SKM-1 treated with dmso at 0.1 percent for 144 hours (cell line): ENCODE data around the gene MRPL52.
"Not testable (repeated sequence)": the region's sequence is repeated elsewhere in the genome, so short reads cannot be mapped to it uniquely, and the experiment has no call there.

Experiments used
- DNase-seq: peaks from one replicate; lab custom pipeline; 2025; ENCODE audit not compliant: unreplicated experiment; lab: John Stamatoyannopoulos, UW

The MRPL52 gene

DNA sequence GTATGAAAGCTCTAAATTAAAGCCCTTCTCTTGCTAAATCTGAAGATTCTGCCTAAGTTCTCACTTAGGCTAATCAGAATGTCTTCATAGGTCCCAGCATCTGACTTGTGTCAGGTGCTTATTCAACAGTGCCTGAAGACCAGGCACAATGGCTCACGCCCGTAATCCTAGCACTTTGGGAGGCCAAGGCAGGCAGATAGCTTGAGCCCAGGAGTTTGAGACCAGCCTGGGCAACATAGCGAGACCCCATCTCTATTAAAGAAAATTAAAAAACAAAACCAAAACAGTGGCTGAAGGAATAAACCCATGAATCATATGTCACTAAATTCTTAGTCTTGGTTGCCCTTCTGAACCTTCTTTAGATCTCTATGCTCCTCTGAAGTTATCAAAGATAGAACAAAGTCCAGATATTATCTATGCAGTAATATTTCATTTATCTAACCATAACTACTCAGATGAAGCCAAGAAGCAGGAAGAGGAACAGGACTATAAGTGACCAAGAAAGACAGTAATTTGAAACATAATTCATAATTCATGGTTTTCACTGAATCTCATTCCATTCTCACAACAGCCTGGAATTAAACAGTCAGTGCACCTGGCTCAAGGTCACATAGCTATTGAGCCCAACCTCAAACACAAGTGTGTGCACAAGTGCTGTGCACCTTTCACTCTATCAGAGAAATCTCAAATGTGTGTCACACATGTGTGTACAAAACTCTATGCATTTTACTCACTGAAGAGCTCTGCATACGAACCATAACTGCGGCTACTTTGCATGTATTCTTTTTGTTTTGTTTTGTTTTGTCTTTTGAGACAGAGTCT lies 21.1 kb upstream of the MRPL52 start:
- no peak for DNase-seq

DNA sequence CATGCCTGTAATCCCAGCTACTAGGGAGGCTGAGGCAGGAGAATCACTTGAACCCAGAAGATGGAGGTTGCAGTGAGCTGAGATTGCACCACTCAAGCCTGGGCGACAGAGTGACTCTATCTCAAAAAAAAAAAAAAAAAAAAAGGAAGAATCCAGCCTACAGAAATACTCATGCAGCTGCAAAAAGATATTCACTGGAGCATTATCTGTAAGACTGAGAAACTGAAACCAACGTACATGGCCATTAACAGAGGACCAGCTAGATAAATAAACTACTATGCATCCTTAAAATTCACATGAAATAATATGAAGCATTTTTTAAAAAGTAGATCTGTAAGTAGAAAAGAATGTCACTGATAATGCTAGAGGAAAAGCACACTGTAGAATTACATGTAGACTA lies 18.0 kb upstream of the MRPL52 start:
- DNase-seq = no peak

DNA sequence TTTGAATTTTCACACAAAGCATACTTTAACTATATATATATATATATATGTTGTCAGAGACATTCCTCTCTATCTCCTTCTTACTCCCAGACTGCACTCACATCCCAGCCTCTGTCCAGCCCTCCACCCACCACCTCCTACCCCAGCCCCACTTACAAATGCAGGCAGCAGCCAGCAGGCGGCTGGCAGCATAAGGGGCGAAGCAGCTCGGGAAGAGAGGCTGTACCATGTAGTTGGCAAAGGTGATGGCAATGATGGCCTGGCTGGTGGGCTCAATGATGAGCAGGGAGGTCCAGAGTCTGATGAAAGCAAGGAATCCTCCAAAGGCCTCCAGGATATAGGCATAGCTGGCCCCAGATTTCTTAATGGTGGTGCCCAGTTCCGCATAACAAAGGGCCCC lies 16.9 kb upstream of the MRPL52 start:
- no peak for DNase-seq

DNA sequence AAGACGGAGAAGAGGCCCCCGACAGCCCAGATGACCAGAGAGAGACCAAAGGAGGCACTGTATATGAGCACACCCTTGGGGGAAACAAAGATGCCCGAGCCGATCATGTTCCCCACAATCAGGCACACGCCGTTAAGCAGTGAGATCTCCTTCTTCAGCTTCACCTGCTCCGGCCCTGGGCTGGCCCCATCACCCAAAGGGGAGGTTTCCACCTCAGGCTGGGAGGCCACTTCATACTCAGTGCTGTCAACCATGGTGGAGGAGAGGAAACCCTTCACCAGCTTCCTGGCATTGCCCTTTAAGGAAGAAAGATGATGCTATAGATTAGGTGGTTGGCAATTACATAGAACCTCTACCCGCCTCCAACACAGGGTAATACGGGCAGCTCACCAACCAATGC lies 16.5 kb upstream of the MRPL52 start:
- DNase-seq = no peak

DNA sequence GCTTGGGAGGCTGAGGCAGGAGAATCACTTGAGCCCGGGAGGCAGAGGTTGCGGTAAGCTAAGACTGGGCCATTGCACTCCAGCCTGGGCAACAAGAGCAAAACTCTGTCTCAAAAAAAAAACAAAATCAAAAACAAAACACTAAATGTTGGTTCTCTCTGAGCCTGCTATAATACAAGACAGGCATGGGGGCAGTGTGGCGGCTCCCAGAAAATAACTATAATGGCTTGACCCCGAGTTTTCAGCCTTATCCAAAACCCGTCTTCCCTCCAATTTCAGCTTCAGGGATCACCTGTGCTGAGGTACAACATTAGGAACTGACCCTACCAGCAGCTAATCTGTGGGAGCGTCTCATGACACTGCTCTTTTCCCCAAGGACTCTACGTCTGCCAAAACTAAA lies 15.3 kb upstream of the MRPL52 start:
- DNase-seq = no peak

DNA sequence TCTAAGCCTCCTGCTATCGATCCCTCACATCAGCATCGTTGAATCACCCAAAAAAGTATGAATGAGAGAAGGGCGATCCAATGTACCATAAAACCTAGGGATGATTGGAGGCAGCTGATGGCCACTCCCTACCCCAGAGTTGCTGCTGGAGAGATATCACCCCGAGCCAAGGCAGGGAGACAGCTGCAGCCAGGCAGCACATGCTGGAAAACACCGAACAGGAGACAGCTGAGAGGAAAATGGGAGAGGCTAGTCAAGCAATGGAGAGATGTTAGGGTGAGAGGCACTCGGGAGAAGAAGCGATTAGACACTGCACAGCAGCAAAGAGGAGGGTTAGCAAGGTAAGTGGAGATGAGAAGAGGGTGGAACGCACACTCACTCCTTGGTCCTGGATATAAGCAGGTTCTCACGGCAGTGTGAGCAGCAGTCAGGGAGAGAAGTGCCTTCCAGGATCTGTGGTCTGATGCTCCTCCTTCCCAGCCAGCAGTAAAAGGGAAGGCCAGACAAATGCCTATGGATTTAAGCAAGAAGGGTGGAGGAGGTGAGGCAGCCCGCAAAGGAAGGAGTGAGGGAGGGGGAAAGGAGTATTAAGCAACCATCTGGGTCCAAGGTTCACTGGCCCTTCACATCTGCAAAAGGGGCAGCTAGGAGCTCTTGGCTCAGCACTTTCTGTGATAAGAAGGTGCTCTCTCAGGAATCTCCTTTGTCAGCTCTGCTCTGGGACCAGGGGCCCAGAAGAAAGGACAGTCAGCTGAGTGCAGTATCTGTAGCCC lies 14.6 kb upstream of the MRPL52 start, which contains the start of gene SLC7A7:
TSS of gene SLC7A7 (minus strand) at position 495 of the 773 bp plus-strand sequence. CDS start 2,037 bp downstream, outside the sequence.
- DNase-seq = no peak

DNA sequence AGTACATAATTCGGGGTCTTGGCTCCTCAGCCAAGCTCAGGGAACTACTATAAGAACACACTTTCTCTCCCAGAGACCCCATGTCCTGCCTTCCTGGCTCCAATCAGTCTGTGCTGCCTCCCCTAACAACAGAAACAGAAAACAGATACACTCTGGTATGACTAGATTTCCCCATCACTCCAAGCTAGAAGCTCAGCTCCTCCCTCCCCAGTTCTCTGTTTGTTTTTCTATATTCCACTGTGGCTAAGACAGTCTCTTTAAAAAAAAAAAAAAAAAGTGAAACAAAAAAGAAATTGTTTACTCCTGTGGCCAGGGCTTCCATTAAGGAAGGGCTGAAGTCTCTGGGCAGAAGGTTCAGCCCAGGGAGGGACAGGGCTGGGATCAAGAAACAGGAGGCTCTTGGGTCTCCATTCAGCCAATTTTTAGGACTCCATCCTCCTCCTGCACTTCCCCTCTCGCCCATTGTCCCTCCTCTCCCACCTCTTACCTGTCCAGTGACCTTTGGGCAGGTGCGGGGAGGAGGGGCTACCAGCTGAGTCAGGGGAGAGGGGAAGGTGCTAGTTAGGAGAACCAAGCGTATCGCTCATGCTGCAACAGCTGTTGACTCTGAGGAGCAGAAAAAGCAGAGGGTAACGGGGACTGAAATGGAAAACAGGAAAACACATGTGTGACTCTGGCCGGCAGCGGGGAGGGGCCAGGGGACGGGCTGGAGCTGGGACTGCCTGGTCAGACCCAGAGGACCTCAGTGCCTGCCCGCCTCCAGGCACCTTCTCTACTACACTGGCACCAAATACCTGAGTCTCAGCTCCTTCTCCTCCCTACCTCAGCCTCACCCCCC lies 10.3 kb upstream of the MRPL52 start:
- no peak for DNase-seq

DNA sequence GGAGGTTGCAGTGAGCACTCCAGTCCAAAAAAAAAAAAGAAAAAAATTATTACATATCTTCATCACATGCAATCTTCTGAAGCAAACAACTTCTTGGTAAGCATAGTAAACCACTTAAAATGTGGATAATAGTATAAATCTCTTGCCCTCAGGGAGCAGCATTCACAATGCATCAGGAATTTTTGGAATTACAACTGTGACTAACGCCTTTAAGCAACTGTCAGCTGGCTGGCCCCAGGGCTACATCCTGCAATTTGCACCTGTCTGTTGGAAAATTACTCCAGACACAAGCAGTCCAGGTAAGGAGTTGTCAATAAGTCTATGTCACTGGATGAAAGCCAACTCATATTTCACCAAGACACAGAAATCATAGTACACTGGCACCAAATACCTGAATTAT lies 9.0 kb upstream of the MRPL52 start:
- DNase-seq = no peak

DNA sequence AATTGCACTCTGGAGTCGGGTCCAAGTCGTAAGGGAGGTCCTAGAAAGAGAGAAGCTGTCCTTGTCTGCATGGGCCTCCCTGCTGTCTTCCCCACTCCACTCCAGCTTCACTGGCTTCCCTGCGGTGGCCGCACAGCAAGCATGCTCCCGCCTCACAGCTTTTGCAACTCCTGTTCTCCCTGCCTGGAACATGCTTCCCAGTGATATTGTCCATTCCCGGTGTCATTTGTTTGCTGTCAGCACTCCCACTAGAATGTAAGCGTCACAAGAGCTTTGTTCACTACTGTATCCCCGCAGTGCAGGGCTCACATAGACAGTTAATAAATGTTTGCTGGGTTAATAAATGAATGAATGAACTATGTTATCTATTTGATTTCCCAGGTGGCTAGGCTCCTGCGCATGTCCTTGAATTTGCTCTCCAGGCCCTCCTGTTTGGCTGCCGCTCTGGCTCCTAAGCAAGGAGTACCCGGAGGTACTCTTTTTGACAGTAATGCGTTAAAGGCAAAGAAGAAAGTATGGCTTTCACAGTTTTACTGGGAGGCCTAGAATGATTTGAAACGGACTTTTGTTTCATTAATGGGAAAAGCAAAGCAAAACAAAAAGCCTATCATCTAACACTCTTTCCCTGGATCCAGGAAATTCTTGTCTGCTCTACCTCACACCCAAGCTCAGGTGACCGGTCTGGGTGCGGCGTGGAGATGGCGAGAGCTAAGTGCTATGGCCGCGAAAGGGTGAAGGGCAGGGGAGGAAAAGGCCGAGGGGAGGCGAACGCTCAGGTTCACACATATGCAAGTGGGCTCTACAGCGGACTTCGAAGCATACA lies 8.3 kb upstream of the MRPL52 start:
- DNase-seq = no peak

DNA sequence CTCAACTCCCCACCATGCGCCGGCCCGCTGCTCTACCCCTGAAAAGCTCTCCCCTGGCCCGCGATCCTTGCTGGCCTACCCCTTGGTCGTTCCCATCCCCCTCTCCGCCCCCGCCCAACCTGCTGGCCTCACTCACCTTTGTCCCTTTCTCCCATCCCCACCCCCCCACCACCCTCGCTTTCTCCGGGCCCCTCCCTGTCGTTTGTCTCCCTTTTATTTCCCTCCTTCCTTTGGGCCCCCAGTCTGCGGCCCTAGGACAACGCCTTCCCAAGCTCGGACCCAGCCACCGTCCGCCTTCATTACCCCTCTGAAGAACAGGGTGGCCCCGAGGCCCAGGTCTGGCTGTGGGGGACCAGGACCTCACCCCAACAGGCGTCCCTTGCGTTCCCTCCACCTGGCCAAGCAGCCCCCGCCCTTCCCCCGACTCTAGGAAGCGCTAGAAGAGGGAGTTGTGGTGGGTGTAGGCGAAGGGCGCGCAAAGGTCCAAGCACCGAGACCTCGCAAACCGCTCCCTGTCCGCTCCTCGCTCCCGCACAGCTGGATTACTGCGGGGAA lies 7.6 kb upstream of the MRPL52 start:
- DNase-seq = no peak

DNA sequence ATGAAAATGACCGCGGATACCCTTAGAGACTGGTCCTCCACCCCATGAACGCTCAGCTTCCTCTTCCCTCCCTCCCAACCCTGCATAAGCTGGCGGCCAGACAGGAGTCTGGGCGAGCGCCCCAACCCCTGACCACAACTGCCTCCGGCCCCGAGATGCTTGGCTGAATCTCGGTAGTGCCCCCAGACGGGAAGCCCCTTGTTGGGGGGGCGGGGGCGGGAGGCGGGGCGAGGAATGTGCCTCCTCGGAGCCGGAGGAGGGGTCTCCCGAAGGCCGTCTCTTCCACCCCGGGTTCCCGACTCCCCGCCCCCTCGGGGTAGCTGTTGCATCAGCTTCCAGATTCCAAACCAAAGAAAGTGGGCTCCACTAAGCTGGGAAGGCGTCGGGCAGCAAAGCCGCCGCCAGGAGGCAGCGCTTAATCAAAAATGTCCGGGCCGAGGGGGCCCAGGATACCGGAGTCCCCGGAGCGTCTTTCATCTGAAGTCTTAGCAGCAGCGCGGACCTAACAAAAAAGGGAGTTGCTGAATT lies 7.1 kb upstream of the MRPL52 start:
- DNase-seq = no peak

DNA sequence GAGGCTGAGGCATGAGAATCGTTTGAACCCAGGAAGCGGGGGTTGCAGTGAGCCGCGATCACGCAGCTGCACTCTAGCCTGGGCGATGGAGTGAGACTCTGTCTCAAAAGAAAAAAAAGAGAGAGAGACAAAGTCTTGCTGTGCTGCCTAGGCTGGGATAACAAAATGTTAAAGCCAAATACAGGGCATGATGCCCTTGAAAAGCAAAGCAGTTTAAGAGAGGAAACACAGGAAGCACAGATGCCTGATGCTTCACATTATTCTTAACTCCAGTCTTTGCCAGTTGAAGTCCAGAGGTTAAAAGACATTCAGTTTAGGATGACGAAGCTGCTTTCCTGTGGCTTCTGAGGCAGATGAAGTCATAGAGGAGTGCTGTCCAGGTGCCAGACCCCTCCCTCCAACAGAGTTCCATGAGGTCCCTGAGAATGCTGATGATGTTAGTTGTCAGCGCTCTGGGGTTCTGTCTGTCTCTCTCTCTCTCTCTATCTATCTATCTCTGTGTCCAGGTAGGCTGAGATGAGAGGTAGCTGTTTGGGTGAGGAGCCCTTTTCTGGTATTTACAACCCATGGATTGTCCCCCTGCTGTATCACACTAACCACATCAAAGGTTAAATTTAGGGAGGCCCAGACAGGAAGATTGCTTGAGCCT lies 4.9 kb upstream of the MRPL52 start:
- no peak for DNase-seq

DNA sequence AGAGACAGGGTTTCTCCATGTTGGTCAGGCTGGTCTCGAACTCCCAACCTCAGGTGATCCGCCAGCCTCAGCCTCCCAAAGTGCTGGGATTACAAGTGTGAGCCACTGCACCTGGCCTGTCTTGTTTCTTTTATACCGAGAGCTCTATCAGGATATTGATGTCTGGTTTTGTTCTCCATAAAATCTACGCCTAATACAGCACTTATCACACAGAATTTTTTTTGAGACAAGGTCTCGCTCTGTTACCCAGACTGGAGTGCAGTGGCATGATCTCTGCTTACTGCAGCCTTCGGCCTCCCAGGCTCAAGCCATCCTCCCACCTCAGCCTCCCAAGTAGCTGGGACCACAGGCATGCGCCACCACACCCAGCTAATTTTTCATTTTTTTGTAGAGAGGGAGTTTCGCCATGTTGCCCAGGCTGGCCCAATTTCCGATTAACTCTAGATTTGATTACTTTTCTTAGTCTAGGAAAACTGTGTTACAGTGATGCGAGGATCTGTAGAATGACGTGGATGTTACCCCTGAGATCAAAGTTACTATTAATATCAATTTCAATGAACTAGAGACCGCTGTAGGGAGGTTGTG lies 519 bp upstream of the MRPL52 start:
- not testable (repeated sequence) for DNase-seq

DNA sequence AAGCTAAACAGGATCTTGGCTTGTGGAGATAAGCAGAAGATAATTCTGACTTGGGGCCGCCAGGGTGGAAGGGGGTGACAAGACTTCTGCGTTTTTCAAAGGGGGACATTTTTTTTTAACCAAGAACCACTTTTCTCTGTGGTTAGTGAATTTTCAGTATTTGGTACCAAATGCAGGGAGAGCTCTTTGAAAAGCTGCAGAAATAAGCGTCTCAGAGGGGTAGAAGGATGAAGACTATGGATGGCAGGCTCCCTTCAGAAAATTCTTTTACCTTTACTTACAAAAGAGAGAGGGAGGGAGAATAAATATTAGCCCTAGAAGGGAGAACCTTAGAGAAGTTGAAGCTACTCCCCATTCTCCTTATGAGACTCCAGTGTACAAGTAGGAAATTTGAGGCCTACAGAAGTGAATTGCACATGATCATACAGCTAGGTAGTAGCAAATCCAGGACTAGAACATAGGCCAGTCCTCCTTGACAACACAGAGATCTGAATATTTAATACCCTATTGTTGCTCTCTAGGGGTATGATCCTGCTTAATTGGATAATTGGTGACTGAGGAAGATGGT lies 840 bp downstream of the MRPL52 start:
- no peak for DNase-seq

DNA sequence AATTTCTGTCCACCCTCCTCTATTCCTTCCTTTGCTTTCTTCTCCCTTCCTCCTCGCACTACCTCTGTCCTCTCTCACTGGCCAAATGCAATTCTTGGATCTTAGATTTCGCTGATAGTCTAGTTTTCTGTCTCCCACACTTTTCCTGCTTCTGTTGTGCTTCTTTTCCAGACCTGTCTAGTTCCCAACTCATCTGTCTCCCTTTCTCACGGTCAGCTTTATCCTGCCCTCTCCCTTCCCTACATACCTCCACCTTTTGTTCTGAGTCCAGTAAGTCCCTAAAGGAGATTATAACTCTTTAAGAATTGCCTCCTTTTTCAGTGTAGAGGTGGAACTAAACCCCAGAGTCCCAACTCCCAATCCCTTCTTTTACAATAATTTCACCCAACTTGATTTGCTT lies 5.8 kb downstream of the MRPL52 start:
- no peak for DNase-seq

DNA sequence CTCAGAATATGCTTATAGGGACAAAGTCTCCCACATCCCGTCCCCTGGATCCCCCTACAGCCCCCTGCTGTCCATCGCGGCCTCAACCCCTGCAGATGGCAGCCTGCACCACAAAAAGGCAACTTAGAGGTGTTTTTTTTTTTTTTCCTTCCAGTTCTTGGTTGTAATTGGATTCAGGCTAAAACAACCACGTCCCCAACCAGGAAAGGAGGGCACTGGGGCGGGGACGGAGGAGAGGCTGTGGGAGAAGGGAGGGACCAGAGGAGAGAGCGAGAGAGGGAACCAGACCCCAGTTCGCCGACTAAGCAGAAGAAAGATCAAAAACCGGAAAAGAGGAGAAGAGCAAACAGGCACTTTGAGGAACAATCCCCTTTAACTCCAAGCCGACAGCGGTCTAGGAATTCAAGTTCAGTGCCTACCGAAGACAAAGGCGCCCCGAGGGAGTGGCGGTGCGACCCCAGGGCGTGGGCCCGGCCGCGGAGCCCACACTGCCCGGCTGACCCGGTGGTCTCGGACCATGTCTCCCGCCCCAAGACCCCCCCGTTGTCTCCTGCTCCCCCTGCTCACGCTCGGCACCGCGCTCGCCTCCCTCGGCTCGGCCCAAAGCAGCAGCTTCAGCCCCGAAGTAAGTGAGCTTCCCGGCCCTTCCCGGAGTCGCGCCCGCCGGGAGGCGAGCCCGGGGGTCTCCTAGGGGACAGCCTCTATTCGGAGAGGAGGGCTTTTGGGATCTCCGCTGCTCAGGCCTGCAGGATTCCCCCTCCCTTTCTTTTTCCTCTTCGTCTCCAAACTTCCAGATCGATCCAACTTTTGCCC lies 6.8 kb downstream of the MRPL52 start, which contains the start of gene MMP14:
TSS of gene MMP14 (plus strand) at position 285 of the 813 bp plus-strand sequence. CDS start at position 518, 233 bp downstream.
- DNase-seq = no peak

DNA sequence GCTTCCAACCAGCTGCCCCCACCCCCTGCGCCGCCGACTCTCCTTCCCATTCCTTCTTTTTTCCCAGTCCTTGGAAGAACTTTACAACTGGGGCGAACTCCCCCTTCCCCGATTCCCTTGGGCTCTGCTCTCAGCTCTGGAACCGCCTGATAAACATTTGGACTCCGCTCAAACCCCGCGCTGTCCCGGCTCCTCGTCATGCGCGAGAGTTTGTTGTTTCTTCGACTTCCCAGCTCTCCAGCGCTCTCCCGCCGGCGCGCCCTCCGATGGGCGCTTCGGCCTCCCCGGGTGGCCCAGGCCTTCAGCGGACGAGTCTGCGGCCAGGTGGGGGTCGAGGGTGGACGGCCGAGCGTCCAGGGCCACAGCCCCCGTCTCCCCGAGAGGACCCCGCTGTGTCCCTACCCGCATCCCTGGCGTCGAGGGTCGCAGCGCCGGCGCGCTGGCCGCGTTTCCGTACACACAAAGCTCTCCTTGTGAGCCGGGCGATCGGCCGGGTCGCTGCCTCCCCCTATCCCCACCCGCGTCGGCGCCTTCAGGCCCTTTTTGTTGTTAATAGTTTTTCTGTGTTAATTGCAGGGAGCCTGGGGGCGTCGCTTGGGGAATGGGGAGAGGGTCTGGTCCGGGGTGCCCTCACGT lies 7.5 kb downstream of the MRPL52 start:
- no peak for DNase-seq
